ENCODE results near the gene NF1. TPM values are rescaled to one million over a fixed set of nuclear protein-coding genes. Genes with fewer than 3 reads are reported as not detected.
A peak's percentile ranks its signal among the peaks of the same experiment; 100 is the strongest.

NF1 gene
- total RNA-seq, 2 experiments from 2014 or later = 15.5 to 18.7 TPM

GRCh38 chr17:31128241-31128640 is 33.5 kb downstream of the NF1 start:
- no peaks in the 10 kb centered on the region for H3K9me3 ChIP-seq (ENCODE audit: control insufficient read depth in 1 of 2, insufficient read depth in 1 of 2, low read length in 2 of 2)
- no peak overlapping the region for H3K27ac Mint-ChIP-seq
- ATAC-seq (ENCODE audit: poor library complexity) = no peak
- H3K9me3 Mint-ChIP-seq = no peaks in the 10 kb centered on the region
- no peak overlapping the region for H3K4me3 Mint-ChIP-seq
- TF ChIP-seq, protein P1, sequence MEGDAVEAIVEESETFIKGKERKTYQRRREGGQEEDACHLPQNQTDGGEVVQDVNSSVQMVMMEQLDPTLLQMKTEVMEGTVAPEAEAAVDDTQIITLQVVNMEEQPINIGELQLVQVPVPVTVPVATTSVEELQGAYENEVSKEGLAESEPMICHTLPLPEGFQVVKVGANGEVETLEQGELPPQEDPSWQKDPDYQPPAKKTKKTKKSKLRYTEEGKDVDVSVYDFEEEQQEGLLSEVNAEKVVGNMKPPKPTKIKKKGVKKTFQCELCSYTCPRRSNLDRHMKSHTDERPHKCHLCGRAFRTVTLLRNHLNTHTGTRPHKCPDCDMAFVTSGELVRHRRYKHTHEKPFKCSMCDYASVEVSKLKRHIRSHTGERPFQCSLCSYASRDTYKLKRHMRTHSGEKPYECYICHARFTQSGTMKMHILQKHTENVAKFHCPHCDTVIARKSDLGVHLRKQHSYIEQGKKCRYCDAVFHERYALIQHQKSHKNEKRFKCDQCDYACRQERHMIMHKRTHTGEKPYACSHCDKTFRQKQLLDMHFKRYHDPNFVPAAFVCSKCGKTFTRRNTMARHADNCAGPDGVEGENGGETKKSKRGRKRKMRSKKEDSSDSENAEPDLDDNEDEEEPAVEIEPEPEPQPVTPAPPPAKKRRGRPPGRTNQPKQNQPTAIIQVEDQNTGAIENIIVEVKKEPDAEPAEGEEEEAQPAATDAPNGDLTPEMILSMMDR (IDR thresholded peaks at IDR 0.05) = no peak
- no peak overlapping the region for H3K4me3 ChIP-seq (ENCODE audit: low read length)
- ChIA-PET CTCF (no interaction called here), POLR2A (no interaction called here)
- no peaks in the 10 kb centered on the region for H3K27me3 Mint-ChIP-seq
- intact Hi-C loops (cut with DNase I, micrococcal nuclease) = no loop called here
- no peaks in the 10 kb centered on the region for H3K27me3 ChIP-seq (ENCODE audit: control insufficient read depth in 1 of 2, insufficient read depth in 2 of 2, low read length in 2 of 2)
- H3K4me1 ChIP-seq (ENCODE audit: insufficient read depth, low read length) = no peaks in the 10 kb centered on the region
- no peaks in the 10 kb centered on the region for H3K36me3 ChIP-seq (ENCODE audit: insufficient read depth, low read length)
- no peaks in the 10 kb centered on the region for H3K36me3 Mint-ChIP-seq (ENCODE audit: low read depth)
- H3K4me1 Mint-ChIP-seq (ENCODE audit: low read depth) = no peaks in the 10 kb centered on the region
- H3K27ac ChIP-seq (ENCODE audit: low read depth in 1 of 2, low read length in 2 of 2) = no peak overlapping the region
- DNase-seq = no peak

DNA sequence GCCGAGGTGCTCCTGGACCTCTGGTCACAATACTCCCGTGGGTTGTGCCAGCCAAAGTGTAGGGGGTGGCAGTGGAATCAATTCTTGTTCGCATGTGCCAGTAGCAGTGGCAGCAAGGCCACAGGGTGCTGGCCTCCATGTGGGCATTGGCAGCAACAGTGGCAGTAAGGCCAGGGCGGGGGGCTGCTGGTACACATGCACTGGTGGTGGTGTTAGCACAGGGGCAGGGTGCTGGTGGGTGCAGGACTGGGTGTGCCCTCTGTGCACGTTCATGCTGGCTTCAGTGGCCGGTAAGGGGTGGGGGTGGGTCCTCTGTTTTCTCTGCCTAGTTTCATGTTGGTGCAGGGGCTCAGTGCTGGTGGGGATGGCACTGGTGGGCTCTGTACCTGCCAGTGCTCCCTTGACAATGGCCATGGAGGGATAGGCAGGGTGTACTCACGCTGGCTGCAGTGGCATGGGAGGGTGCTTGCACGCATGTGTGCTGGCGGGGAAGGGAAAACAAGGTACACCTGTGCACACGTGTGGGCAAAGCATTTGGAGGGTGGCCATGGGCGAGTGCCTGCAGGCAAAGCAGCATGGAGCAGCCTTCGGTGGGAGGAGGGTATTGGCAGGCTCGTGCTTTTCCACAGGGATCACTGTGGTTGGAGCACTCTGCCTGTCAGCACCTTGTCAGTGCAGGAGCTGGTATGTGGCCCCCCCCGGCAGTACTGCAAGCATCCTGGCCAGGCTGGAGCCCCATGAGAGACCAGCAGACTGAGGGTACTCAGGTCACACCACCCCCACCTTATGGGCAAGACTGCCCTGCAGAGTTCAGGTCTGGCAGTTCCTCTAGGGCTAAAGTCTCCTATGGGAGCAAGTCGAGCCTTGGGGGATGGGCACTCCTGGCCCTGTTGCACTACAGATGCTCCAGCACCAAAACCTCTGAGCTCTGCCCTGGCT is 35.8 kb downstream of the NF1 start:
- no peak overlapping the region for H3K4me3 Mint-ChIP-seq
- CTCF ChIA-PET = no interaction called here

GRCh38 chr17:31131299-31131698 is 36.5 kb downstream of the NF1 start:
- TF ChIP-seq, protein P1 (IDR thresholded peaks at IDR 0.05) = no peak
- intact Hi-C loops (cut with DNase I, micrococcal nuclease) = no loop called here
- no peaks in the 10 kb centered on the region for H3K4me1 Mint-ChIP-seq (ENCODE audit: low read depth)
- ChIA-PET CTCF (no interaction called here), POLR2A (no interaction called here)
- DNase-seq = no peak
- no peak for ATAC-seq (ENCODE audit: poor library complexity)
- H3K27me3 Mint-ChIP-seq = no peaks in the 10 kb centered on the region
- H3K9me3 ChIP-seq (ENCODE audit: control insufficient read depth in 1 of 2, insufficient read depth in 1 of 2, low read length in 2 of 2) = no peaks in the 10 kb centered on the region
- no peaks in the 10 kb centered on the region for H3K36me3 ChIP-seq (ENCODE audit: insufficient read depth, low read length)
- H3K4me1 ChIP-seq (ENCODE audit: insufficient read depth, low read length) = no peaks in the 10 kb centered on the region
- no peaks in the 10 kb centered on the region for H3K9me3 Mint-ChIP-seq
- no peaks in the 10 kb centered on the region for H3K27me3 ChIP-seq (ENCODE audit: control insufficient read depth in 1 of 2, insufficient read depth in 2 of 2, low read length in 2 of 2)
- no peak overlapping the region for H3K4me3 Mint-ChIP-seq
- peaks cover under 1% of the 10 kb centered on the region for H3K36me3 Mint-ChIP-seq (ENCODE audit: low read depth)
- no peak overlapping the region for H3K27ac ChIP-seq (ENCODE audit: low read depth in 1 of 2, low read length in 2 of 2)
- H3K27ac Mint-ChIP-seq = no peak overlapping the region
- no peak overlapping the region for H3K4me3 ChIP-seq (ENCODE audit: low read length)

More for the DNA sequence above, 35.8 kb downstream of the NF1 start:
- no peaks in the 10 kb centered on the region for H3K9me3 Mint-ChIP-seq
- no peaks in the 10 kb centered on the region for H3K27me3 ChIP-seq (ENCODE audit: control insufficient read depth in 1 of 2, insufficient read depth in 2 of 2, low read length in 2 of 2)
- no peaks in the 10 kb centered on the region for H3K4me1 ChIP-seq (ENCODE audit: insufficient read depth, low read length)
- POLR2A ChIA-PET = no interaction called here
- DNase-seq = peak in 1 of 14 experiments; percentile 8
- H3K4me1 Mint-ChIP-seq (ENCODE audit: low read depth) = no peaks in the 10 kb centered on the region
- no peaks in the 10 kb centered on the region for H3K9me3 ChIP-seq (ENCODE audit: control insufficient read depth in 1 of 2, insufficient read depth in 1 of 2, low read length in 2 of 2)
- no peaks in the 10 kb centered on the region for H3K36me3 ChIP-seq (ENCODE audit: insufficient read depth, low read length)
- H3K36me3 Mint-ChIP-seq (ENCODE audit: low read depth) = no peaks in the 10 kb centered on the region
- TF ChIP-seq, protein P1 (IDR thresholded peaks at IDR 0.05) = no peak
- H3K27me3 Mint-ChIP-seq = no peaks in the 10 kb centered on the region
- H3K27ac Mint-ChIP-seq = no peak overlapping the region
- ATAC-seq (ENCODE audit: poor library complexity) = no peak
- intact Hi-C loops (cut with DNase I, micrococcal nuclease) = no loop called here
- H3K27ac ChIP-seq (ENCODE audit: low read depth in 1 of 2, low read length in 2 of 2) = no peak overlapping the region
- no peak overlapping the region for H3K4me3 ChIP-seq (ENCODE audit: low read length)

Data from CD4-positive, alpha-beta T cell (primary cell).